Urinary bladder (tissue), 4 donors: ENCODE data around the gene MRPL23. TPM values are rescaled to one million over a fixed set of nuclear protein-coding genes. Genes with fewer than 3 reads are reported as not detected.

Experiments used
- DNase-seq: peaks from one replicate; pipeline ENCODE4 v3.0.0-alpha.2; 2015; ENCODE audit errors: extremely low spot score
- H3K27ac ChIP-seq: one replicate; pipeline ENCODE4 v1.5.1; 2013; ENCODE audit warnings: low read depth, mild to moderate bottlenecking, moderate library complexity
- H3K36me3 ChIP-seq: one replicate; pipeline ENCODE4 v1.6.1; 2013; ENCODE audit warnings: mild to moderate bottlenecking, moderate library complexity; ENCODE audit not compliant: insufficient read depth
- H3K4me1 ChIP-seq: one replicate; pipeline ENCODE4 v1.6.1; 2013; ENCODE audit warnings: mild to moderate bottlenecking, moderate library complexity; ENCODE audit not compliant: insufficient read depth
- H3K4me3 ChIP-seq: one replicate; pipeline ENCODE4 v1.5.1; 2013; ENCODE audit warnings: low read depth, low read length
- WGBS: extraction: QIAGEN DNeasy Blood & Tissue Kit; methylation state at CpG from one replicate; pipeline ENCODE4 v1.1.7; 2013; 5-methylcytosine and 5-hydroxymethylcytosine counted together
- polyA plus RNA-seq: library from polyadenylated mRNA; stranded (reverse); fragments of 200-250 nt; gene quantifications from one replicate; pipeline ENCODE4 v1.2.3, GENCODE V29; 2013
- total RNA-seq: library from RNA; depleted of rRNA; stranded (reverse); fragments of >200 nt; gene quantifications from one replicate; pipeline ENCODE4 v1.2.3, GENCODE V29; 2014
- donor health status: healthy with polysubstance abuse.
- donor health status: healthy.

The MRPL23 gene
- total RNA-seq (17.8 TPM), polyA plus RNA-seq (85.4 TPM)

DNA sequence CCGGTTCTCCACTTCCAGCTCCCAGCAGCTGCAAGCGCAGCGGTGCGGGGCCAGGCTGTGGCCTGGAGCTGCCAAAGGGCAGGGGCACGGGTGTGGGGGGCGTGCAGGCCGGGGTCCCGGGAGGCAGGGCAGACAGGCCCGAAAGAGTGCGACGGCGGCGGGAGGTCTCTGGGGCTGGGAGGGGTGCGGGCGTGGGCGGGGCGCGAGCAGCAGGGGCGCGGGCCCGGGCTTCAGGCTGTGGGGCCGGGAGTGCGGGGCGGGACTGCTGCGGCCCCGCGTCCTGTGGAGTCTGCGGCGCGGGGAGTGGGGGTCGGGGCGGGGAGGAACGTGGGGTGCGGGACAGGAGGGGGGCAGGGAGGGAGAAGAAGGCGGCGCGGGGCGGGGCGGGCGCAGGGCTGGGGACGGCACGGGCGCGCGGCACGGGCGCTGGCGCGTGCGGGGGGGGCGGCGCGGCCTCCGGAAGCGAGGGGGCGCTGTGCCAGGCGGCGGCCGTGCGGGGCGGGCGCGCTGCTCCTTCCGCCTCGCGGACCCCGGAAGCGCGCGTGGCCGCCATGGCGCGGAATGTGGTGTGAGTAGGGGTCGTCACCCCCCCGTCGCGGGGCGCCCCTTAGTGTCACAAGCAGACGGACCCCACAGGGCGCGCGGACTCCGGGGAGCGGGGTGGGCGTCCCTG, at the start of gene MRPL23:
Gene MRPL23 (plus strand): TSS at position 521 of the 673 bp plus-strand sequence. CDS start 31 bp downstream, at position 552.
- no peak for DNase-seq
- WGBS, result no CpG with 5 or more reads among the region's 85 CpGs
- H3K36me3 ChIP-seq, result no peaks in the 10 kb centered on the region
- no peaks in the 10 kb centered on the region for H3K4me1 ChIP-seq
- no peak within 1 kb of the TSS for H3K27ac ChIP-seq
- no peak within 1 kb of the TSS for H3K4me3 ChIP-seq

GRCh38 chr11:1899090-1899489, 48.0 kb upstream of the MRPL23 start:
- no peaks in the 10 kb centered on the region for H3K36me3 ChIP-seq
- H3K27ac ChIP-seq, result no peak overlapping the region
- no peak overlapping the region for H3K4me3 ChIP-seq
- H3K4me1 ChIP-seq, result no peaks in the 10 kb centered on the region
- DNase-seq, result no peak
- 96% methylated on average over 4 of the region's 4 CpGs for WGBS

DNA sequence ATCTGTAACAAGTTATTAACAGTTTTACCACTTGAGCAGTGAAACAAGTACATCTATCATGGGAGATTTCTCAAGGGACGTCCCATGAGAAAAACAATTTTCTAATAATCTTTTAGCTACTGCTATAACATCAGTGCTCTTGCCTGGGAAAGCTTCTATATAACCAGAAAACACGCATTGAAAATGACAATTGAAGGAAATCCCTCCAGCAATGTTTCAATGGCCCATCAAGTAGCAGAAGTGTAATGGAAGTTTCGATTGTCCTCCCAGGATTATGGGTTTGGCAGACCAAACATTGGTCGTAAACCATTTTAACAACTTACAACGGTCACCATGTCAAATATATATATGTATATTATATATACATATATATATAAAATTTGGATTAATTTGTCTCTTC, 47.4 kb upstream of the MRPL23 start:
- Histone ChIP-seq H3K36me3 (no peaks in the 10 kb centered on the region), H3K4me3 (no peak overlapping the region)
- 78% methylated on average over 5 of the region's 5 CpGs for WGBS

GRCh38 chr11:1906181-1906580, 41.0 kb upstream of the MRPL23 start:
- no peak overlapping the region for H3K27ac ChIP-seq
- no peaks in the 10 kb centered on the region for H3K36me3 ChIP-seq
- no peak for DNase-seq
- H3K4me3 ChIP-seq, result no peak overlapping the region
- WGBS, result 36% methylated on average over 5 of the region's 5 CpGs
- H3K4me1 ChIP-seq, result no peaks in the 10 kb centered on the region

More for the DNA sequence above, 47.4 kb upstream of the MRPL23 start:
- H3K4me1 ChIP-seq, result no peaks in the 10 kb centered on the region
- no peak overlapping the region for H3K27ac ChIP-seq
- no peak for DNase-seq

DNA sequence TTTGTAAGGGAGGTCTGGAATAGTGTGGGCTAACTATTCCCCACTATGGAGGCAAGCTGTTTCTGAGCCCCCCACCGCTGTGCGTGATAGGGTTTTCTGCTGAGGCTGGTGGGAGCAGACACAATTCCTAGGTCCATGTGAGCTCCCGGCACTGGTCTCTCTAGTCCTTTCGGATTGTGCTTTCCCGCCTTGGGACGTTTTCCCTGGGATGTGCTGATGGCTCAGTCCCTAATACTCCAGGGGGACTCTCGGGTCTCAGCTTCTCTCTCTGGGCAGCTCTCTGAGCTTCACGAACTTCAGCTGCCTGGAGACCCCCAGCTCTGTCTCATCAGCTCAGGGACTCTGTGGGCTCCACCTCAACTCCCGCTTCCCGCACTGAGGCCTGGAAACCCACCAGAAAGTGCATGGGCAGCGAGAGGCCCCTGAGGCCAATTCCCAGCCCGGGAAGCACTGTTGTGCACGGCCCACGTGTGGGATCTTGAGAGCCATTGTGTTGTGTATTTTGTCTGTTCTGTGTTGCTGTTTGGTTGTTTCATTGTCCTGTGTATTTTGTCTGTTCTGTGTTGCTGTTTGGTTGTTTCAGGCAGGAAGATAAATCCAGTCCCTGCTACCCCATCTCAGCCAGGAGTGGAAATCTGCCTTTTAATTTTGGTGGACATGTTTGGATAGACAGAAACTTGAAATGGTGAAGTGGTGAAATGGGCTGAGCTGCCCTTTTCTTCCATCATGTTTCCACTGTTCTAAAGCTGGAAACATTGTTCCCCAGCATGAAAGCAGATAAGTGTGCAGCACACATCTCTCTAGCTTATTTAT, 40.3 kb upstream of the MRPL23 start:
- DNase-seq, result no peak
- Histone ChIP-seq H3K4me1 (no peaks in the 10 kb centered on the region), H3K27ac (no peak overlapping the region), H3K36me3 (no peaks in the 10 kb centered on the region), H3K4me3 (no peak overlapping the region)
- WGBS, result 52% methylated on average over 14 of the region's 14 CpGs

GRCh38 chr11:1908618-1909017, 38.5 kb upstream of the MRPL23 start:
- no peaks in the 10 kb centered on the region for H3K36me3 ChIP-seq
- H3K27ac ChIP-seq, result no peak overlapping the region
- 29% methylated on average over 9 of the region's 9 CpGs for WGBS
- H3K4me1 ChIP-seq, result no peaks in the 10 kb centered on the region
- no peak for DNase-seq
- H3K4me3 ChIP-seq, result no peak overlapping the region

- Histone ChIP-seq H3K27ac (no peak overlapping the region), H3K4me1 (no peaks in the 10 kb centered on the region), H3K36me3 (no peaks in the 10 kb centered on the region), H3K4me3 (no peak overlapping the region)
- no peak for DNase-seq
- WGBS, result 93% methylated on average over 7 of the region's 7 CpGs
Measured at GRCh38 chr11:1909524-1909923, 37.6 kb upstream of the MRPL23 start.

- Histone ChIP-seq H3K27ac (no peak overlapping the region), H3K36me3 (no peaks in the 10 kb centered on the region), H3K4me1 (no peaks in the 10 kb centered on the region), H3K4me3 (no peak overlapping the region)
- WGBS, result 73% methylated on average over 13 of the region's 13 CpGs
- no peak for DNase-seq
Measured at GRCh38 chr11:1912289-1912878, 34.7 kb upstream of the MRPL23 start.

DNA sequence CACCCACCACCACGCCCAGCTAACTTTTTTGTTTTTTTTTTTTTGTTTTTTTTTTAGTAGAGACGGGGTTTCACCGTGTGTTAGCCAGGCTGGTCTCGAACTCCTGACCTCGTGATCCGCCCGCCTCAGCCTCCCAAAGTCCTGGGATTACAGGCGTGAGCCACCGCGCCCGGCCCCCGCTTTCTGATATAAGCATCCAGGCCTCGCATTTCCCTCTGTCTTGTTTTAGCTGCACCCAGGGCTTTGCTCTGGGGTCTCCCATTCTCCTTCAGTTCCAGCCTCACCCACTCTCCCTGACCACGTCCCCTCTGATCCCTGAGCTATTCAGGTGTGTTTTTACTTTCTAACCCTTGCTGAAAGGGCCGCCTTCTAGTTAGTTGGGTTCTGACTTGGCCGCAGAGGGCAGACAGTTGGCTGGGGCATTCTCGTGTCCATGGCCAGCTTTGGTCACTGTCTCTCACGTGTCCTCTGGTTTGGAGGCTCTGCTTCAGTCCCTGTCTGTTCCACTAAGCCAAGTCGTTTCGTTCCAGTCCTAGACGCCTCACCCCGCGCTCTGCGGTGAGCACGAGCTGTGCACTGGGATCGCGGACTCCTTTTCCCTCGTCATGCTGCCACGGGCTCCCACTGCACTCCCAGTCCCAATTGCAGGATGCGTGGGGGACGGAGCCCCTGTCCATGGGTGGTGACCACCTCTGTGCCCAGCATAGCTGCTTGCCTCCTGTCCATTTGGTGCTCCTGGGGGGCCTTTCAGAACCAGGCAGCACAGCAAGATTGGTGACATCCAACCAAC, 33.7 kb upstream of the MRPL23 start:
- WGBS, result 91% methylated on average over 31 of the region's 31 CpGs
- H3K27ac ChIP-seq, result no peak overlapping the region

GRCh38 chr11:1915795-1916131, 31.4 kb upstream of the MRPL23 start:
- DNase-seq, result no peak
- H3K4me1 ChIP-seq, result no peaks in the 10 kb centered on the region
- no peak overlapping the region for H3K27ac ChIP-seq
- 96% methylated on average over 2 of the region's 2 CpGs for WGBS
- H3K4me3 ChIP-seq, result no peak overlapping the region
- H3K36me3 ChIP-seq, result no peaks in the 10 kb centered on the region

More for the DNA sequence above, 33.7 kb upstream of the MRPL23 start:
- no peak for DNase-seq
- no peaks in the 10 kb centered on the region for H3K36me3 ChIP-seq
- H3K4me3 ChIP-seq, result no peak overlapping the region
- H3K4me1 ChIP-seq, result no peaks in the 10 kb centered on the region

GRCh38 chr11:1916132-1916985, 30.8 kb upstream of the MRPL23 start:
- DNase-seq, result no peak
- WGBS, result 76% methylated on average over 14 of the region's 14 CpGs
- Histone ChIP-seq H3K27ac (no peak overlapping the region), H3K36me3 (no peaks in the 10 kb centered on the region), H3K4me1 (no peaks in the 10 kb centered on the region), H3K4me3 (no peak overlapping the region)

DNA sequence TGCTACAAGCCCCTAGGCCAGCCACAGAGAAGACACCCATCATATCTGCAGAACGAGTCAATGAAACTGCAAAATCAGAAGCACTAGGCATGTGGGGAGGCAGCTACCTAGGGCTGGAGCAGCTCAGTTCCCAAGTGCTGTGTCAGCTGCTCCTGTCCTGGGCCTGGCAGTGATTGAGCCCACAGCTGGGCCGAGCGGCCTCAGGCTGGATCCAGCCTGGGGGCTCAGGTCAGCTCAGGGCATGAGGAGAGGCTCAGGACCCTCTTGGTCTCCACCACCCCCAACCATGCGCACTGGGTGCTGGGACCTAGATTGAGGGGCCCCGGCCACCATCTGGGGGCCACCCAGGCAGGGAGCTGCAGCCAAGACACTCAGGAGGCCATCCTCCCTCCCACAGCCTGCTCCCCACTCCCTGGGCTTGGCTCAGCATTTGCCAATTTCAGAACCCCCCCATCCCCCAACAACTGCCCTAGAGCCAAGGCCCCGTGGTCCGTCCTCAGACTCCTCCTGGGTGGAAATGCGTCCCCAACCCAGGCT, 30.1 kb upstream of the MRPL23 start:
- 54% methylated on average over 8 of the region's 8 CpGs for WGBS
- no peaks in the 10 kb centered on the region for H3K4me1 ChIP-seq
- no peak overlapping the region for H3K4me3 ChIP-seq
- no peak for DNase-seq
- H3K36me3 ChIP-seq, result no peaks in the 10 kb centered on the region
- no peak overlapping the region for H3K27ac ChIP-seq
